SK-N-SH (cell line): ENCODE measurements around the gene TMEM209.
A peak's percentile ranks its signal among the peaks of the same experiment; 100 is the strongest.

ENCODE experiments used
- CHD2 ChIP-seq: fragments of 150-350 bp; IDR thresholded peaks from 2 replicates; pipeline ENCODE4 v1.6.1; 2018; ENCODE audit warnings: low read length; ENCODE audit not compliant: partially characterized antibody
- CTCF ChIP-seq: fragments of 200-600 bp; sonication (generic); IDR thresholded peaks from 2 replicates; pipeline ENCODE4 v1.6.1; 2017; ENCODE audit warnings: antibody characterized with exemption, mild to moderate bottlenecking, moderate library complexity
- EP300 ChIP-seq, 2 experiments: IDR thresholded peaks; 2 replicates each; pipeline versions ENCODE4 v1.4.0 to v1.6.1; 2012; ENCODE audit warnings: borderline replicate concordance in 1 of 2, low read depth in 1 of 2, low read length in 1 of 2
- MAX ChIP-seq: IDR thresholded peaks from 2 replicates; pipeline ENCODE4 v1.4.0; 2012; ENCODE audit warnings: low read depth
- NFIC ChIP-seq: IDR thresholded peaks from 2 replicates; pipeline ENCODE4 v1.4.0; 2012; ENCODE audit warnings: borderline replicate concordance
- POLR2AphosphoS5 ChIP-seq: IDR thresholded peaks from 2 replicates; pipeline ENCODE4 v1.6.1; 2012; ENCODE audit warnings: low read depth, low read length
- RAD21 ChIP-seq: IDR thresholded peaks from 2 replicates; pipeline ENCODE4 v1.6.1; 2012; ENCODE audit warnings: mild to moderate bottlenecking, low read length
- RCOR1 ChIP-seq: fragments of 150-350 bp; IDR thresholded peaks from 2 replicates; pipeline ENCODE4 v1.6.1; 2017; ENCODE audit warnings: antibody characterized with exemption, low read length

GRCh38 chr7:130207033-130207432, 1.8 kb upstream of the TMEM209 start:
- TF ChIP-seq NFIC (no peak), RCOR1 (no peak), CTCF (peak; percentile 36), RAD21 (no peak), POLR2AphosphoS5 (no peak), CHD2 (no peak), EP300 (IDR thresholded peaks at IDR 0.05; ENCODE audit: borderline replicate concordance in 1 of 2, low read depth in 1 of 2, low read length in 1 of 2) (no peak), MAX (no peak)
